ENCODE results near the gene MYCBP.

MYCBP gene

DNA sequence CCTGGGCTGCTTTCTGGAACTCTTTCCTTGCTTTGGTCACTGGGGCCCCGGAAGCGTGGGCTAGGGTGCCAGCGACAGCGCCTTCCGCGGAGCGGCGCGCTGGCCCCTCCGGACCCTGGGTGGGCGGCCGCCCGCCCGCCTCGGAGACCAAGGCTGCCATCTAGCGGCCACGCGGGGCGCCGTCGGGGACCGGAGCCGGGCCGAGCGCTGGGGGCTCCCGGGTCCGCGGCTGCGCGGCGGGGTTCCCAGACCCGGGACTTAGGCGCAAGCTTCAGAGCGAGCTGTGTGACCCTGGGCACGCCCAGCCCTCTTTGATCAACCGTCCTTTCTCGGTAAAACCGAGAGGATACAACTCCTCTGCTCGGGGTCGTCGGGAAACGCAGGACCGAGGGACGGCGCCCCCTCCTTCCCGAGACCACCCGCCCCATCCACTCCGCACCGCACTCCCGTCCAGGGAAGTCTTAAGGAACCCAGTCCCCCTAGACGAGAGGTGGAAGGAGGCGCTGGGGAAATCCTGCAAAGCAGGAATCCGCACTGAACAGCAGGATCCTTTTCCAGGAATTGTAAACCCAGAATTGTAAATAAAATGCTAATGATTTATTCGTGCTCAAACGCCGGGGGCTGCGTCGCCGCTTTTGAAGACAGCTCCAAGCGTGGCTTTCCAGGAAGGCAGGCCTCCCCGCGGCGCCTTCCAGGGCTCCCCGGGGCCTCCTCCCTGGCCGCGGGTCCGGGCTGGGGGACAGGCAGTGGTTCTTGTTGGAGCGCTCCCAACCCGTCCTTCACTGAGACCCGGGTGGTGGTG lies 54.8 kb downstream of the MYCBP start (continued):
- TF ChIP-seq BCL6B (tag by site-specific recombination; IDR thresholded peaks at IDR 0.05) (0 out of 2 replicates have a peak, but pooled peaks have one; percentile 24), KLF16 (tag by site-specific recombination; IDR thresholded peaks at IDR 0.05) (no peak), ZNF366 (tag by site-specific recombination; conservative IDR thresholded peaks at IDR 0.05) (no peak), ZNF530 (tag by site-specific recombination; IDR thresholded peaks at IDR 0.05; ENCODE audit: low read depth) (no peak), ZIC2 (tag by site-specific recombination; IDR thresholded peaks at IDR 0.05) (peak; percentile 86), YY1 (tag by site-specific recombination; IDR thresholded peaks at IDR 0.05) (no peak), GLI4 (tag by site-specific recombination; IDR thresholded peaks at IDR 0.05) (no peak), ZNF157 (tag by site-specific recombination; IDR thresholded peaks at IDR 0.05) (no peak), ZNF341 (tag by site-specific recombination; IDR thresholded peaks at IDR 0.05; ENCODE audit: low read depth) (no peak), ZNF335 (tag by site-specific recombination; conservative IDR thresholded peaks at IDR 0.05) (no peak; the same call in 1 of the 2 replicates), ZBTB20 (tag by site-specific recombination; IDR thresholded peaks at IDR 0.05) (peak; percentile 84; the same call in 1 of the 2 replicates), ZNF623 (tag by site-specific recombination; IDR thresholded peaks at IDR 0.05) (no peak), ZNF488 (tag by site-specific recombination; IDR thresholded peaks at IDR 0.05) (no peak), ZNF184 (tag by site-specific recombination; IDR thresholded peaks at IDR 0.05) (0 out of 2 replicates have a peak, but pooled peaks have one; percentile 54), SP2 (tag by site-specific recombination; IDR thresholded peaks at IDR 0.05) (no peak), ZFHX2 (tag by site-specific recombination; conservative IDR thresholded peaks at IDR 0.05) (peak; percentile 79)
- TF ChIP-seq, protein P1, sequence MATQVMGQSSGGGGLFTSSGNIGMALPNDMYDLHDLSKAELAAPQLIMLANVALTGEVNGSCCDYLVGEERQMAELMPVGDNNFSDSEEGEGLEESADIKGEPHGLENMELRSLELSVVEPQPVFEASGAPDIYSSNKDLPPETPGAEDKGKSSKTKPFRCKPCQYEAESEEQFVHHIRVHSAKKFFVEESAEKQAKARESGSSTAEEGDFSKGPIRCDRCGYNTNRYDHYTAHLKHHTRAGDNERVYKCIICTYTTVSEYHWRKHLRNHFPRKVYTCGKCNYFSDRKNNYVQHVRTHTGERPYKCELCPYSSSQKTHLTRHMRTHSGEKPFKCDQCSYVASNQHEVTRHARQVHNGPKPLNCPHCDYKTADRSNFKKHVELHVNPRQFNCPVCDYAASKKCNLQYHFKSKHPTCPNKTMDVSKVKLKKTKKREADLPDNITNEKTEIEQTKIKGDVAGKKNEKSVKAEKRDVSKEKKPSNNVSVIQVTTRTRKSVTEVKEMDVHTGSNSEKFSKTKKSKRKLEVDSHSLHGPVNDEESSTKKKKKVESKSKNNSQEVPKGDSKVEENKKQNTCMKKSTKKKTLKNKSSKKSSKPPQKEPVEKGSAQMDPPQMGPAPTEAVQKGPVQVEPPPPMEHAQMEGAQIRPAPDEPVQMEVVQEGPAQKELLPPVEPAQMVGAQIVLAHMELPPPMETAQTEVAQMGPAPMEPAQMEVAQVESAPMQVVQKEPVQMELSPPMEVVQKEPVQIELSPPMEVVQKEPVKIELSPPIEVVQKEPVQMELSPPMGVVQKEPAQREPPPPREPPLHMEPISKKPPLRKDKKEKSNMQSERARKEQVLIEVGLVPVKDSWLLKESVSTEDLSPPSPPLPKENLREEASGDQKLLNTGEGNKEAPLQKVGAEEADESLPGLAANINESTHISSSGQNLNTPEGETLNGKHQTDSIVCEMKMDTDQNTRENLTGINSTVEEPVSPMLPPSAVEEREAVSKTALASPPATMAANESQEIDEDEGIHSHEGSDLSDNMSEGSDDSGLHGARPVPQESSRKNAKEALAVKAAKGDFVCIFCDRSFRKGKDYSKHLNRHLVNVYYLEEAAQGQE (tag by site-specific recombination; IDR thresholded peaks at IDR 0.05), result no peak

- ChIA-PET POLR2A (no interaction called here), CTCF (interaction anchor here (0.6 to 2.3 kb wide), 5 partner anchors 10 to 717 kb away, joined by 3 to 7 read pairs (median 4); no protein-coding TSS in a partner anchor)
- peak overlapping the region; percentile 11 for H3K4me3 ChIP-seq (ENCODE audit: low read depth, low read length)
- TF ChIP-seq ZBTB48 (tag by site-specific recombination; IDR thresholded peaks at IDR 0.05), result peak; percentile 29; the same call in 1 of the 2 replicates
- 0 out of 2 replicates have a peak, but pooled peaks have one; percentile 12 for TF ChIP-seq ZNF423 (tag by site-specific recombination; IDR thresholded peaks at IDR 0.05)
- TF ChIP-seq MZF1 (tag by site-specific recombination; IDR thresholded peaks at IDR 0.05; ENCODE audit: borderline replicate concordance), result no peak
- TF ChIP-seq, protein P2, sequence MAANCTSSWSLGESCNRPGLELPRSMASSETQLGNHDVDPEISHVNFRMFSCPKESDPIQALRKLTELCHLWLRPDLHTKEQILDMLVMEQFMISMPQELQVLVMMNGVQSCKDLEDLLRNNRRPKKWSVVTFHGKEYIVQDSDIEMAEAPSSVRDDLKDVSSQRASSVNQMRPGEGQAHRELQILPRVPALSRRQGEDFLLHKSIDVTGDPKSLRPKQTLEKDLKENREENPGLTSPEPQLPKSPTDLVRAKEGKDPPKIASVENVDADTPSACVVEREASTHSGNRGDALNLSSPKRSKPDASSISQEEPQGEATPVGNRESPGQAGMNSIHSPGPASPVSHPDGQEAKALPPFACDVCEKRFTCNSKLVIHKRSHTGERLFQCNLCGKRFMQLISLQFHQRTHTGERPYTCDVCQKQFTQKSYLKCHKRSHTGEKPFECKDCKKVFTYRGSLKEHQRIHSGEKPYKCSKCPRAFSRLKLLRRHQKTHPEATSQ (tag by site-specific recombination; IDR thresholded peaks at IDR 0.05), result no peak
- TF ChIP-seq YY2 (tag by site-specific recombination; IDR thresholded peaks at IDR 0.05), result no peak
- TF ChIP-seq, protein P3, sequence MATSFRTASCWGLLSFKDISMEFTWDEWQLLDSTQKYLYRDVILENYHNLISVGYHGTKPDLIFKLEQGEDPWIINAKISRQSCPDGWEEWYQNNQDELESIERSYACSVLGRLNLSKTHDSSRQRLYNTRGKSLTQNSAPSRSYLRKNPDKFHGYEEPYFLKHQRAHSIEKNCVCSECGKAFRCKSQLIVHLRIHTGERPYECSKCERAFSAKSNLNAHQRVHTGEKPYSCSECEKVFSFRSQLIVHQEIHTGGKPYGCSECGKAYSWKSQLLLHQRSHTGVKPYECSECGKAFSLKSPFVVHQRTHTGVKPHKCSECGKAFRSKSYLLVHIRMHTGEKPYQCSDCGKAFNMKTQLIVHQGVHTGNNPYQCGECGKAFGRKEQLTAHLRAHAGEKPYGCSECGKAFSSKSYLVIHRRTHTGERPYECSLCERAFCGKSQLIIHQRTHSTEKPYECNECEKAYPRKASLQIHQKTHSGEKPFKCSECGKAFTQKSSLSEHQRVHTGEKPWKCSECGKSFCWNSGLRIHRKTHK (tag by site-specific recombination; IDR thresholded peaks at IDR 0.05), result no peak
- 0 out of 2 replicates have a peak, but pooled peaks have one; percentile 15 for TF ChIP-seq ZBTB6 (tag by site-specific recombination; IDR thresholded peaks at IDR 0.05)
- no peak for TF ChIP-seq ZNF596 (tag by site-specific recombination; IDR thresholded peaks at IDR 0.05)
These were observed 55.6 kb downstream of the MYCBP start for GRCh38 chr1:38817267-38818174.

More at GRCh38 chr1:38817267-38818174, 55.6 kb downstream of the MYCBP start:
- Histone ChIP-seq H3K9me3 (ENCODE audit: control insufficient read depth, insufficient read depth, low read depth, low read length) (no peaks in the 10 kb centered on the region), H3K27ac (ENCODE audit: extremely low read depth, low read depth, low read length) (no peak overlapping the region; the same call in 1 of the 2 replicates), H3K4me1 (ENCODE audit: control insufficient read depth, insufficient read depth, low read length) (no peaks in the 10 kb centered on the region), H3K36me3 (ENCODE audit: control insufficient read depth in 2 of 2, insufficient read depth in 1 of 2, low read length in 2 of 2) (no peaks in the 10 kb centered on the region)
